ENCODE results near the gene FBXW7.
A peak's percentile ranks its signal among the peaks of the same experiment; 100 is the strongest.

Gene FBXW7, protein sequence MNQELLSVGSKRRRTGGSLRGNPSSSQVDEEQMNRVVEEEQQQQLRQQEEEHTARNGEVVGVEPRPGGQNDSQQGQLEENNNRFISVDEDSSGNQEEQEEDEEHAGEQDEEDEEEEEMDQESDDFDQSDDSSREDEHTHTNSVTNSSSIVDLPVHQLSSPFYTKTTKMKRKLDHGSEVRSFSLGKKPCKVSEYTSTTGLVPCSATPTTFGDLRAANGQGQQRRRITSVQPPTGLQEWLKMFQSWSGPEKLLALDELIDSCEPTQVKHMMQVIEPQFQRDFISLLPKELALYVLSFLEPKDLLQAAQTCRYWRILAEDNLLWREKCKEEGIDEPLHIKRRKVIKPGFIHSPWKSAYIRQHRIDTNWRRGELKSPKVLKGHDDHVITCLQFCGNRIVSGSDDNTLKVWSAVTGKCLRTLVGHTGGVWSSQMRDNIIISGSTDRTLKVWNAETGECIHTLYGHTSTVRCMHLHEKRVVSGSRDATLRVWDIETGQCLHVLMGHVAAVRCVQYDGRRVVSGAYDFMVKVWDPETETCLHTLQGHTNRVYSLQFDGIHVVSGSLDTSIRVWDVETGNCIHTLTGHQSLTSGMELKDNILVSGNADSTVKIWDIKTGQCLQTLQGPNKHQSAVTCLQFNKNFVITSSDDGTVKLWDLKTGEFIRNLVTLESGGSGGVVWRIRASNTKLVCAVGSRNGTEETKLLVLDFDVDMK

DNA sequence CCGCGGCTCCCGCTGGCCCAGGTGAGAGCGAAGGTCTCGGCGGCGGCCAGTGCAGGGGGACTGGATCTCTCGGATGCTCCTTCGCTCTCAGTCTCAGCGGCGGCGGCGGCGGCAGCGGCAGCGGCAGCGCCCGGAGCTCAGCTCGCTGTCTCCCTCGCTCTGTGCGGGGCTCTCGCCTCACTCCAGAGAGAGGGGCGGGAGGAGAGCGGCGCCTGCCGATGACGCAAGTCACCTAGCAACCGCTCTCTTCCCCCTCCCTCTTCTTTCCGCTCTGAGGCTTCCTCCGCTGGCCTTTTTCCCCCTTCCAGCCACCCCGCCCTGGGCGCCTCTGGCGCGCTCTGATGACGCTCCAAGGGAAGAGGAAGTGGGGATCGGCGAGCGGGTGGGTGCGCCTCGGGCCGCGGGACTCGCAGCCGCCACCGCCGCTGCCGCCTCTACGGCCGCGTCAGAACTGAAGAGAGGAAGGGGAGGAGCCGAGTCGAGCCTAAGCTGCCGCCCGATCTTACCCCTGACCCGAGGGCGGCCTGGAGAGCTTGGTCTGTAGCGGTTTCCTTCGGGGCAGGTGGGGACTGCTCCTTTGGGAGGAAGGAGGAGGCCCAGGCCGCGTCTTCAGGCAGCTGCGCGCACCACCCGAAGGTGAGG lies at the start of gene FBXW7:
FBXW7 (minus strand) TSS at position 190 of the 642 bp plus-strand sequence. CDS start 124,289 bp downstream, outside the sequence.
- peak; percentile 97 for DNase-seq

DNA sequence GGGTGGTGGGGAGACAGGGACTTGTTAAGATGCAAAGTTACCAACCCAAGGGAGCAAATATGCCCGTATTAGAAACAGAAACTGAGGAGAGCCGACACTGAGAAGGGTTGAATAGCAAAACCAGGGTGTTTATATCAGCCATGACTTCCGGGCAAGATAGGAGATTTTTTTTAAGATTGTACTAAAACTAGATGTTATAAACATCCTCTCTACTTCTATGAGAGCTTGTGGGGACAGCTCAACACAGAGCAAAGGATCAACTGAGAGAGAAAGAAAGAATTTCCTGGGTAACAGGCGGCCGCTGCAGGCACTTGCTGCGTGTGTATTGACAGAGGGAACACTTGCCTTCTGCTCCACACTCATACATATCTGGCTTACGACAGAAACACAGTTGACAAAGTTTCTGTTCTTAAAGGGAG lies 49.1 kb upstream of the FBXW7 start:
- DNase-seq: peak; percentile 20

DNA sequence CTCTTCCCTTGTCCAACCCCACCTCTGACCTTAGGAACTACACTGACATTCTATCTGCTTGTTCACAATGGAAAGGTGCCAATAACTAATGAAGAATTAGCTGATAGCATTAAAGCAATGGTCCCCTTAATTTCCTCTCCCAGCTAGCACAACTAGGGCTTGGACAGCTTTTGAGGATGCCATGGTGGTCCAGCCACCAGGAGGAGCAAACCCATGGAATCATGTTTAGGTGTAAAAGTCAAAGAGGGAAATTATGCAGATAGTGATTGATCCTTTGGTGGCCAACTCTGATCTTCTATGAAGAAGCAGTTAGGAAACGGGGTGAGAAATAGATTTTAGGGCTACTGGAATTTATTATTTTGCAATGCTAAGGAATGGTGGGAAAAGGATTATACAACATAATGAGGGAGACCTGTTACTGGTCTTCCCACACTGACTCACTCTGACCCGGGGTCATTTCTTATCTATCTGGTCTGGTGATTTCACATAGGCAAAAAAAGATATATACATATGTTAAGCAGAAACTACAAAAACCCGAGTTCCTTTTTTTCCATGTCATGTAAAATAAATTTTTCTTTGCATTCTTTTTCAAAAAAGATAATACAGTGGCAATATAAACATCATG lies 45.8 kb upstream of the FBXW7 start:
- peak; percentile 67 for DNase-seq

DNA sequence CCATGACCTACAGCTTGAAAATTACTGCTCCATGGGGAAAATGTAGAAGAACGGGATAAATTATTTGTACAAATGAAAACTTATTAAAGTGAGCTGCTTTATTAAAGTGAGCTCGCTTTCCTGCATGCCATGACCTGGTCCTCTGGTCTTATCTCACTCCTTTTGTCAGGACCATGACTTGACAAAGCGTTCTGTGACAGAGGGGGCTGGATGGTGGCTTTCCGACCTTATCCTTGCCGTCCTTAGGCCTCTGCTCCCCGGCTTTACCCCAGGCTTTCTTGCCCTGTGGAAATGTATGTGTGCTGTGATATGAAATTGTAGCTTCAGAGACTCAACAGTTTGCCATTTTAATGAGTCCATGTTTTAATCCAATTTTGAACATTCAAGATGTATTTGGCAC lies 44.0 kb upstream of the FBXW7 start:
- no peak for DNase-seq

DNA sequence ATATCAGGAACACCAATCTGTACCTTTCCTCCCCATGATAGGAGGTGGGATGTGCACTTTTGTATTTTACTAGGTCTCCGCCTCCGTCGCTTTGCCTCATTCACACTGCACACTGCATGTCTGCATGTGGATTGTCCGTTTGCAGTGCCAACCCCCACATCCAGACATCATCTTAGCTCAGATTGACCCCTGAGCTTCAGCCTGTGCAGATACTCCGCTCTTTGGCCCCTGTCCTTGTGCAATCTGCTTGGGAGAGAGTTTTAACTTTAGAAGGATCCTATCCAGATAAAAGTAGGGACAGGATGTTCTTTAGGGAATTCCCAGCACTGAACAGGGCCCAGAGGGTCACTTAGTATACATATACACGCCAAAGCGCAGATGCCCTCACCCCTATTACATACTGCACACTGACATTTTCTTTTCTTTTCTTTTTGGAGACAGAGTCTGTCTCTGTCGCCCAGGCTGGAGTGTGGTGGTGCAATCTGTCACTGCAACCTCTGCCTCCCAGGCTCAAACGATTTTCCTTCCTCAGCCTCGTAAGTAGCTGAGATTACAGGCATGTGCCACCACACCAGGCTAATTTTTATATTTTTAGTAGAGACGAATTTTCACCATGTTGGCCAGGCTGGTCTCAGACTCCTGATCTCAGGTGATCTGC lies 43.3 kb upstream of the FBXW7 start:
- no peak for DNase-seq

DNA sequence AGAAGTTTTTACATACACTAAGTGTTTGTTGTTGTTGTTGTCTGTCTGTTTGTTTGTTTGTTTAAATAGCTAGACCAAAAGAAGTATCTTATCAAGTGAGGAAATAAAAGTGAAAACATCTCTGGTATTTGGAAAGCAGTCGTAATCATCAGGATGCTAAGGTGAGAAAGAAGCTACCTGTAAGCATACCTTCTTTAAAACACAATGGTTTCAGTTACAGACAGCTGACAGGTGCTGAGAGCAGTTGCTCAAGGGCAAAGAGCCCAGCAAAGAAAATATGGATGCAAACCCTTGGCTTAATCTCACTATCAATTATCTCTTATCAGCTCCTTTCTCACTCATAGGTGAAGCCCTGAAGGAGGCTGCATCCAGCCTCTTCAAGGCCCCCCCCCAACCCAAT lies 42.8 kb upstream of the FBXW7 start:
- no peak for DNase-seq

DNA sequence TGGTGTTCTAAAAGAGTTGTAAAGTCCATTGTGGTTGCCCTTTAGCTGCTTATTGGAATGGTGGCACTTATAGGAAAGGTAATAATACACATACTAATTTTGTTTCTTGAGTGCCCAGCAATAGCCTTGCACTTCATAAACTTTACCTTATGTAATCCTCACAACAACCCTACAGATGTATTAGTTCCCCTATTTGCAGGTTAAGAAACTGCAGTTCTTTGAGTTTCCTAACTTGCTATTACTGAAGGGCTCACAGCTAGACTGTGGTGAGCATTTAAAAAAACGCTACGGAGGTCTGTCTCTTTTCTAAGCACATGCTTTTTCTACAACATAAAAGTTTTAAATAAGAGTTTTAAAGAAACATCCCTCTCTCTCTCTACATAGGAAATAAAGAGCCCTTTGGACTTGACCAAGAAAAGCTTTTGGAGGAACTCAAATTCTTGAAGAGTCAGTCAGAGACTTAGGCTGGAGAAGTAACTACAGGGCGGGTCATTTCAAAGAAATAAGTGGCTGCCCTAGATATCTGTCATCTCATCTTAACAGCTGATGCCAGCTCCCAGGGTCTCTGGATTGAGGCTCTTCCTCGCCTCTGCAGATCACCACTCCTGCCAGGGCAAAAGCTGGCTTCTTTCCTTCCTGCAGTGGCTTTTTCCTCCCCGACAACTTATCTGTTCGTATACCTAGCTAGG lies 42.0 kb upstream of the FBXW7 start:
- peak; percentile 66 for DNase-seq

DNA sequence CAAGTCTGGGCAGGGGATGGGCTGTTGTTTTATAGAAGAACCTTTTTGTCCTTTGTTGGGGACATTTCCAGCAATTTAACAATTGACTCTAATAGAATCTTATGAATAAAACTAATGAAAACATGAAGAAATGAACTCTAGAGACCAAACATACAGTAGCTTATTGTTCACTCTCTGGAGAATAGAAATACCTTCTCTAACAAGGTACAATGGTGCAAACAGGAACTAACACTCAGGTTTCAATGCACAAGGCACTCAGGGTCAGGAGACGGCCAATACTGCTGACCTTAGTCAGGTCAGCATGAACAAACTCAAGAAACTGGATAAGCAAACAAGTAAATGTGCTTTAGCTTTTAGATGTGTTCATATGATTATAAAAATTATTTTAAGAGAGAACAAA lies 39.6 kb upstream of the FBXW7 start:
- no peak for DNase-seq

DNA sequence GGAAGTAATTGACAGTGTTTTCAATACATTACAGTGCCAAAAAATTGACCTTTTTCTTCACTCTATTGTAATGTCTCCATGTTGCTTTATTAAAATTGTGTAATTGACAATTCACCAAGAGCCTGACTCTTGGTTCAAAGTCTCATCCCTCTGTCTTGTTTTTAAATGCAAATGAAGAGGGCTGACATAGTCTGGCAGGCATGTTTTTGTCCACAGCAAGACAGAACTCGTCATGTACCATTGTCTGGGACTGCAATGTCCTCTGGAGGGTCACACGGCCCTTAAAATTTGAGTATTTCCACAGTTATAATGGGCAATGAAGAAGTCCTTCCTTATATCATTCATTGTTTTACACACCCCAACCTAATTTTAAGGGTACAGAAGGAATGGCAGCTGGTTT lies 38.0 kb upstream of the FBXW7 start:
- no peak for DNase-seq

DNA sequence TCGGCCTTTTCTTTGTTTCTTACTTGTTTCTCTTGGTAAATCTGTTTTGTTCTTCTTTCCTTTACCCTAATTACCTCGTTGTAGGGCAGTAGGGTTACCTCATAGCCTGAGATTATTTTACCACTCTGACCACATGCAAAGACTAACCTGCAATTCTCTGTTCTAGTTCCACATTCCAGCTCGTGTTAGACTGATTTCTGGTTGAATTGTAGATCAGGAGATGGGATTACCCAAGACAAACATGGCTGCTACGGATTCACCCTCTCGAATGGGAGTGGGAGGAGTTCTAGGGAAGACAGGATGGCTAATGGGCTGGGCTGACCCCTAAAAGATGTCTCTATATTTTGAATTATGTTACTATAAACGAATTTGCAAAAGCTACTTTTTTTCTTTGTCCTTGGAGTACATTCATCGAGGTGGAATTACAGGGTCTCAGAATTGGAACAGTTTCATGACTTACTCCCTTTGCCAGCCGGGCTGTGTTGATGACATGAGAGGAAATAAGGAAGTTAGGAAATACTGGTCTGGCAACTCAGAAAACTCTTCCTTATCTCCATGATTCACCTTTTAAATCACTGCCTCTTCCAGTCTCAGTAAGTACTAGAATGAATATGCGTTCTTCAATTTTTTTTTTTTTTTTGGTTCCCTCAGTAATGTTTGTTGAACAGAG lies 36.7 kb upstream of the FBXW7 start:
- no peak for DNase-seq

DNA sequence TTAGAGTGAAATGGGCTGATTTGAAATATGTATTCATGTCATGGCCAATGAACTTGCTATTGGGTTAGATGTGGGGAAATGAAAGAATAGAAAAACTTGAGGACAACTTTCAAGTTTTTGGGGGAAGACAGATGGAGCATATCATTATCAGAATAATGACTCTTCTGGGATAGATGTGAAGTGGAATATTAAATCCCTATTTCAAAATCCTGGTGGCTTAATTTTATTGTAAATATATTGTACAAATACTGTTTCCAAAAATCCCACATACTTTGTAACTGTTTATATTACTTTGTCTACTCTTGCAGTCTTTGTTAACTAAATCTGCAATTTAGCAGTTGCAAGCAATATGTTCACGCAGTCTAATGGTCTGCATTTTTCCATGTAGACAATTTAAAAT lies 35.9 kb upstream of the FBXW7 start:
- no peak for DNase-seq

DNA sequence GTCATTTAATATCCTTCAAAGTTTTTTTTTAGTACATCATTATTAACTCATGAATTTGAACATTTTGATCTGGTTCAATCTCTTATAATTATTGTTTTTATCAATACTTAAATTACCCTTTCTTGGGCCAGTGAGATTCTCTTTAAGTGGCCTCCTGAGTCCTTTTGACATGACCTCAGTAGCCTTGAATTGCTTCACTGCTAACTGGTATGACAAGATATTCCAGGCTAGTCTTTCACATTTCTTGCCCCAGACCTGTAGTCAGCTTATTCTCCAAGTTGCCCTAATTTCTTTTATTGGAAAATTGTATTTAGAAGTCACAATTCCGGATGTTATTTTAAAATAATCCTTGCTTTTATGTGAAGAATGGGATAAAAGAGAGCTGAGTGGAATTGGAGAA lies 35.4 kb upstream of the FBXW7 start:
- no peak for DNase-seq

DNA sequence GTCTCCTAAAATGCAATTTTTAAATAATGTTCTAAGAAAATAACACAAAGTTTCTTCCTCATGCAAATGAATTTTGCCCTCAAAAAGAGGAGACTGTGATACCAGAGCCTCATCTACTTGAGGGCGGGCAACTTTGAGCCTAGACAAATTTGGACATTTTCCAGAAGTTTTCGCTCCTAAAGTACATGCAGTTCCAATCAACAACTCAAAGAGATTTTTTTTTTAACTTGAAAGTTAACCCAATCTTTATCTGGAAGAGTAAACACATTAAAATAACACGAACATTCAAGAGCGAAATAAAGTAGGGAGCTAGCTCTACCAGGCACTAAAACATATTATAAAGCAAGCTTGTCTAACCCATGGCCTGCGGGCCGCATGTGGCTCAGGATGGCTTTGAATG lies 29.4 kb upstream of the FBXW7 start:
- DNase-seq: no peak

DNA sequence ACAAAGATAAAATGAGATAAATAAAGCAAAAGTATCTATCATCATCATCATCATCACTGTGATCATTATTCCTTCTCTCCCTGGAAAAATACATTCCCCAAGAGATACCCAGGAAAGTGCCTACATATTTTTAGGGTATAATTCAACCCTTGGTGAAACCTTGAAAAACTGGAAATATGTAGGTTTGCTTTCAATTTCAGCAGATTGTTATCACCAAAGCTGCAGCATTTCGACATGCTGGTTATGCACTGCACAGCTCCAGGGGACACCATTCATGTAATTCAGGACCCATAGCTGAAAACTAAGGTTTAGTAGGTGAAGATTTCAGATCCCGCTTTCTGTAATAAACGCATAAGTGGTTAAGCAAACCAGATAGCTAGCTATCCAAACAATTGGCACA lies 28.4 kb upstream of the FBXW7 start:
- no peak for DNase-seq

DNA sequence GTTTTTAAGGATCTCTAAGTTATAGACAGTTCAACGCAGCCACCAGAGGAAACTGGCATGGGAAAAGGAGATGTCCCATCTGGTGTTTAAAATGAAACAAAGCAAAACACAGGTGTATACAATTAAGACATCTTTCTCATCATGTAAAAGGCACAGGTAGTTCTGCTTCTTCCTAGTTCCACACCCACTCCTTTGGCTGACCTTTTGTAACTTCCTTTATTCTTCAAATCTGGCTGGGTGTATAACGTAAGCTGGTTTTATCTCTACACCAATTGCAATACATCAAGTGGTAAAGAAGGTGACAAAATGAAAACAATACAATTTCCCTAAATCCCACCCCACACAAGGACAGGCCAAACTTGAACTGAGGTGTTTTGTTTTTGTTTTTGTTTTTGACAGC lies 27.3 kb upstream of the FBXW7 start:
- DNase-seq: no peak

DNA sequence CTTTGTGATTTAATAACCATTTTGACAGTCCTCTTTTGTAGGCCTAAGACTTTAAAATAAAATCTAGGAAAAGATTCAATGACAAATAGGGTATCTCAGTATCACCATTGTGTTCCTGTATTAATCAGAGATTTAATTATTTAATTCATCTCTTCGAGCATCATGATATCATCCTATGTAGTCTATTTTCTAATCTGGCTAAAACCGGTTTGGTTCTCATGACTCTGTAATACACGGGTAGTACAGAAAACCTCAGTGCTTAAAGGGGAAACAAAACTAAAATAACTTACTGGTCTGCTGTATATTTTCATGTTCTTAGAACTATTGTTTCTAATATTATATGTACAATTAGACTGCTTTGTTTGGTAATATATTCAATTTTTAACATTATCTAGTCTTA lies 23.7 kb upstream of the FBXW7 start:
- peak; percentile 46 for DNase-seq

DNA sequence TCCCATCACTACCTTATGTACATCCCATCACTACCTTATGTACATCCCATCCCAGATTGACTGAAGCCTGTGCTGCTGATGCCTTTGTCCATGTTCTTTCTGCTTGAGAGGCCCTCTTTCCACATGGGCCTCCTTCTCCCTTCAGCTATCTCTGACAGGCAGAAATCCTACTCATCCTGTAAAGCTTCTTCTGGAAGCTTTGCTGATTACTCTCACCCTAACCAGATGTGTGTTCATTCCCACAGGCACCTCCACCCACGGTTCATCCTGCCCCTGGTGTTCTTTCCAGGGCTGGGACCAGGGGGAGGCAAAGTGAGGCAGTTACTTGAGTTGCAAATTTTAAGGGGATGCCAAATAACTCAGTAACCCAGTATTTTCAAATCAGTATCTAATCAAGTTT lies 22.5 kb upstream of the FBXW7 start:
- DNase-seq: no peak

DNA sequence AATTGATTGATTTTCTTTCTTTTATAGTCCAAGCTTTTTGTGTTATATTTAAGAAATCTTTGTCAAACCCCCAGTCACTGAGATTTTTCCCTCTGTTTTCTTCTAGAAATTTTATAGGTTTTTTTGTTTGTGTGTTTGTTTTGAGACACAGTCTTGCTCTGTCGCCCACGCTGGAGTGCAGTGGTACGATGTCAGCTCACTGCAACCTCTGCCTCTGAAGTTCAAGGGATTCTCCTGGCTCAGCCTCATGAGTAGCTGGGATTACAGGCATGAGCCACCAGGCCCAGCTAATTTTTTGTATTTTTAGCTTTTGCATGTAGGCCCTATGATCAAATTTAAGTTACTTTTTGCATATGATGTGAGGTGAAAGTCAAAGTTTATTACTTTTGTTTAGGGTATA lies 20.9 kb upstream of the FBXW7 start:
- DNase-seq: no peak

DNA sequence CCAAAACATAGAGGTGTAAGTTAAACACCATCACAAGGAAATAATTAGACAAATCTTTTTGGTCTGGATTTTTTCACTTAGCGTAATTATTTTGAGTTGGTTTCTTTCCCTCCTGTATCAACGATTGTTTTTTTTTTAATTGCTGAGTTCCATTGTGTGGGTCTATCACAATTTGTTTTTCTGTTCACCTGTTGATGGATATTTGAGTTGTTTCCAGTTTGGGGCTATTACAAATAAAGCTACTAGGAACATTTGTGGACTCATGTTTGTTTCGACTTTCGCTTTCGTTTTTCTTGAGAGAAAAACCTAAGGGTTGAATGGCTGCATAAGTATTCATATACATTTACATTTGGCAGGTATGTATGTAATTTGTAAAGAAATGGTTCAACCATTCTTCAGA lies 20.4 kb upstream of the FBXW7 start:
- no peak for DNase-seq

DNA sequence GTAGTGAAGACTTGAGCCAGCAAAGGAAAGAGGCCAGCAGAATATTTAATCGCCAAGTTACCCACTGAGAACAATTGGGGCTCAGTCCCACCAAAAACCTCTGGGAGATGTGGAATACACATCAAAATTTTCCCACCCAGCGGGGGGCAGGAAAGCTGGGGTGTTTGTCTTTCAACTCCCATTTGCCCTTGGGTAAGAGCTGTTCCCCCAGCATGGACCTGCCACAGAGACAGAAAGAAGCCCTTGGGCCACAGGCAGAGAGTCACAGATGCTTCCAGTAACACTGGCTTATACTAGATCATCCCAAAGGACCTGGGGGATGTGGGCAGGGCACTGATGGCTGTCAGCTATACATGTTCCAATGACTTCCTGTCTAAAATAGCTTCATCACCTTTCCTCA lies 18.9 kb upstream of the FBXW7 start:
- DNase-seq: no peak

DNA sequence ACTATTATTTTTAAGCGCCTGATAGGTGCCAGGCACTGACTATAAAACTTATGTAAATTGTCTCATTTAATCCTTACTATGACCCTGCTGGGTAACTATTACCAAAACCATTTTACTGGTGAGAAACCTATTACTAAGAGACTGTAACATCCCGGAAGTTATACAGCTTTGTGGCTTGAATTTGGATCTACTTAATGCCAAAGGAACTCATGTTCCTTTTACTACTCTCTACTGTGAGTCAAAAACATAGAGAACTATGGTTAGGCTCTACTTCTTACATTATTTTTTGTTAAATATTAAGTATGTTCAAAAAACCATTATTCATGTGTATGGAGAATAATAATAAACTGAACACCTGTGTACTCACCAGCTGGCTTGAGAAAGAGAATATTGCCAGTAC lies 14.8 kb upstream of the FBXW7 start:
- DNase-seq: peak; percentile 39

DNA sequence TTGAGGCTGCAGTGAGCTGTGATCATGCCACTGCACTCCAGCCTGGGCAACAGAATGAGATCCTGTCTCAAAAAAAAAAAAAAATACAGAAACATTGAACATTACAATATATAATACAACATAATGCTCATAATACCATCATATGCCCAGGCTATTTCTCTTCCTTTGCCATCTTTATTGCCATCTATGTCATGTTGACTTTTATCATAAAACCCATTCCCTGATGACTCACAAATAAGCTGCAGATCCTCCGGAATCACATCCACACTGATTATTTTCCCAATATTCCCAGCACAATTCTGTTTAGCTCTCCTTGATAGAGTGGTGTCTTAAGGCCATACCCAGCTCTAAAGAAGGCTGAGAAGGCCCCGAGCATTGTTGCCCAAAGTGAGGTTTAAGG lies 9.2 kb upstream of the FBXW7 start:
- DNase-seq: no peak
